Epithelial cell of prostate (primary cell): ENCODE data around the gene NTMT1.
A peak's percentile ranks its signal among the peaks of the same experiment; 100 is the strongest.
"Not testable (repeated sequence)": the region's sequence is repeated elsewhere in the genome, so short reads cannot be mapped to it uniquely, and the experiment has no call there.

Experiments
- DNase-seq: peaks from one replicate; pipeline ENCODE4 v3.0.0-alpha.2; 2011; ENCODE audit warnings: low read depth, low spot score
- H3K27ac ChIP-seq: fragments of 450-650 bp; 2 replicates; pipeline ENCODE4 v1.5.1; 2017; ENCODE audit warnings: mild to moderate bottlenecking

The NTMT1 gene

DNA sequence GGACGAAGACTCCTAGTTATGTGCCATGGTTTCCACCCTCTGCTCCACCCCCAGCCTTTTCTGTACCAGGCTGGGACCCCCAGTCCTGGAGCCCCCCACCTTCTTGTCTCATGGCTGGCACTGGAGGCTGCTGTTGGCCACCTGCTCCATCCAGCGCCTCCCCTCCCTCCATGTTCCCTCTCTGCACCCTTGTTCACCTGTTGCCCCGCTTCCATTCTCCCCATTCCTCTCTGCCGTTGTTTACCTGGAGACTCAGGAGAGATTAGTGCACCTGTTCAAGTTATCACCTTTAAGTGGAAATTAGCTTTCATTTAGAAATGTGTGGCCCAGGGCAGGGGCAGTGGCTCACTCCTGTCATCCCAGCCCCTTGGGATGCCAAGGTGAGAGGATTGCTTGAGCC is 7.2 kb downstream of the NTMT1 start:
- DNase-seq, result no peak
- no peak overlapping the region for H3K27ac ChIP-seq

DNA sequence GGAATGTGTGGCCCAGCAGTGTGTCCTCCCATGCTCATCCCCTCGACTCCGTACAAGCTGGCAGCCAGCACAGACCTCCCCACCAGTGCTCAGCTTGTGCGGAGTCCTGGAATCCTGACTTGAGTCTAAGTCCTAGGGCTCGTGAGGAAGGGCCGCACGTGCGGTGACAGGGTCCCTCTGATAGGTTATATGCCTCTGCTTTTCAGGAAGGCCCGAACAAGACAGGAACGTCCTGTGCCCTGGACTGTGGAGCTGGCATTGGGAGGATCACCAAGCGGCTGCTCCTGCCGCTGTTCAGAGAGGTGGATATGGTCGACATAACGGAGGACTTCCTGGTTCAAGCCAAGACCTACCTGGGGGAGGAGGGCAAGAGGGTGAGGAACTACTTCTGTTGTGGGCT is 7.9 kb downstream of the NTMT1 start:
- H3K27ac ChIP-seq, result no peak overlapping the region
- no peak for DNase-seq

DNA sequence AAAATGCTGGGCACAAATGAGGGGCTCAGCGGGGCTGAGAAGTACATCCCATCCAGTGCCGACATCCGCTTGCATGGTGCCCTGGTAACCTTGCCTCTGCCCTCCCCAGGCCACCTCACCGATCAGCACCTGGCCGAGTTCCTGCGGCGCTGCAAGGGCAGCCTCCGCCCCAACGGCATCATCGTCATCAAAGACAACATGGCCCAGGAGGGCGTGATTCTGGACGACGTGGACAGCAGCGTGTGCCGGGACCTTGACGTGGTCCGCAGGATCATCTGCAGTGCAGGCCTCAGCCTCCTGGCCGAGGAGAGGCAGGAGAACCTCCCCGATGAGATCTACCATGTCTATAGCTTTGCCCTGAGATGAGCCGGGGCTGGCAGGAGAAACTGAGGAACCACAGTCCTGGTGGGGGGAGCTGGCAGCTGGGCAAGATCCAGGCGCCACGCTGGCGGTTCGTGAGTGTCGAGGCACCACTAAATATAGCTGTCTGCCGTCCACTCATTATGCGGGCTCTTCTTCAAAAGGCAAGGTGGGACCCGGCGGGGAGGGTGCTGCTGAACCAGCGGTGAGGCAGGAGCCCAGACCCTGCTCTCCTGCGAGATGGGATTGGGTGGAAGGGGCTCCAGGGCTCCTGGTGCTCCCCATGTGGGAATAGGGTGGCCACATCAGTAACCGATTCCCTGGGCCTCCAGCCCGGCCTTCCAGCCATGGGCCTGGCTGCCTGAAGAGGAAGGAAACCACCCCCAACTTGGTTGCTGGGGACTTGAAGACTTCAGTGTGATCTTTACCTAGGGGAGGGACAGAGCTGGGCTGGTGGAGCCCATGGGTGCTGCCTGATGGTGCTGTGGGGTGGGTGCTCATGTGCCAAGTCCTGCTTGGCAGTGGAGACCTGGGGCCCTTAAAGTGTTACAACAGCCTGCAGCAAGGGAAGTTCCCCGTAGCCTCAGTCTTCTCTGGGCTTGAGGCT is 9.4 kb downstream of the NTMT1 start:
- no peak for DNase-seq
- H3K27ac ChIP-seq, result no peak overlapping the region

DNA sequence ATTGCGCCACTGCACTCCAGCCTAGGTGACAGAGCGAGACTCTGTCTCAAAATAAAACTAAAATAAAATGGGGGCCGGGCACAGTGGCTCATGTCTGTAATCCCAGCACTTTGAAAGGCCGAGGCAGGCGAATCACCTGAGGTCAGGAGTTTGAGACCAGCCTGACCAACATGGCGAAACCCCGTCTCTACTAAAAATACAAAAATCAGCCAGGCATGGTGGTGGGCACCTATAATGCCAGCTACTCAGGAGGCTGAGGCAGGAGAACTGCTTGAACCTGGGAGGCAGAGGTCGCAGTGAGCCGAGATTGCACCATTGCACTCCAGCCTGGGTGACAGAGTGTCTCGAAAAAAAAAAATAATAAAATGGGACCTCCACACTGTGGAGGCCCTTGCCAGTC is 10.4 kb downstream of the NTMT1 start:
- not testable (repeated sequence) for H3K27ac ChIP-seq, DNase-seq

DNA sequence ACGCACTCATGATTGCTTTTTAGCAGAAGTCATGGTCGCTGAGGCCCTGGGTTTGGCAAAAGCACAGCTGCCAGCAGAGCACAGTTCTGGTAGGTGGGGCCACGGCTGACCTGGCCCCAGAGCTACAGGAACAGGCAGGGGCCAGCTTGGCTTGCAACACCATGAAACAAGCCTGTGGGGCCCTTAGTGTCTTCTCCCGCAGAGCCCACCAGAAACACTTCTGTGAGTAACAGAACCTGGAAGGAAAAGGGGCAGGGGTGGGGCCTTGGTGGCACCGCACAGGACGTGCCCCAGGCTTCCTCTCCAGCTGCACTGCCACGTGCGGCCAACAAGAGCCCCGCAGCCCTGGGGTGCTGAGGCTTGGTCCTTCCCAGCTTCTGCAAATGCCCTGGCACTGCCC is 11.1 kb downstream of the NTMT1 start:
- H3K27ac ChIP-seq, result no peak overlapping the region
- no peak for DNase-seq

DNA sequence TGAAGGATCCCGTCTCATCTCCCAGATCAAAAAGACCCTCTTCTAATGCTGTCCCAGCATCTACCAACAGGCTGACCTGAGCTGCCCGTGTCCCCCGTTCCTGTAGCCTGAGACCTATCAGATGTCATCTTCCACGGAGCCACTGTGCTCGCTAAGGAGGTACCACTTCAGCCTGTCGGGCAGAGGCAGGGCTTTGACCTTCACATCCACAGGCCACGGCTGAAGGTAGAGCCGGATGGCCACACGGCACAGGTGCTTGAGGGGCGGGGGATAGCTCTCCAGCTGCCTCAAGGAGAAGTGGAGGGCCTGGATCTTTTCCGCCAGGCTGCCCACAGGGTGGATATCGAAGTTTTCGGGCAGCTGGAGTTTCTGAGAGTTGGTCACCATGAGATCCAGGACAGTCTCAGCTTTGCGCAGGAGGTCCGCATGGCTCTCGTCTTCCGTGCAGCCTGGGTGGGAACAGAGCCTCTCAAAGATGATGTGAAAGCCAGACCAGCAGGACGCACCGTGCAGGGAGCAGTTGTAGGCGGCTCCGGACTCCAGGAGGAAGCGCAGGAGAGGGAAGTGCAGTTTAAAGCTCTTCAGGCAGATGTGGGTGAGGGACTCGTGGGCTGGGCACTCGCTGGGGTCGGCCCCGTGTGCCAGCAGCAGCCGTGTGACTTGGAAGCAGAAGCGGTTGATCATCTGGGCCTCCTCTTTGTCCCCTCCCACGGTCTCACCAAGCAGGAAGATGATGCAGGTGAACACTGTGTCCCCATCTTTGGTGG is 11.9 kb downstream of the NTMT1 start:
- DNase-seq, result no peak
- no peak overlapping the region for H3K27ac ChIP-seq

DNA sequence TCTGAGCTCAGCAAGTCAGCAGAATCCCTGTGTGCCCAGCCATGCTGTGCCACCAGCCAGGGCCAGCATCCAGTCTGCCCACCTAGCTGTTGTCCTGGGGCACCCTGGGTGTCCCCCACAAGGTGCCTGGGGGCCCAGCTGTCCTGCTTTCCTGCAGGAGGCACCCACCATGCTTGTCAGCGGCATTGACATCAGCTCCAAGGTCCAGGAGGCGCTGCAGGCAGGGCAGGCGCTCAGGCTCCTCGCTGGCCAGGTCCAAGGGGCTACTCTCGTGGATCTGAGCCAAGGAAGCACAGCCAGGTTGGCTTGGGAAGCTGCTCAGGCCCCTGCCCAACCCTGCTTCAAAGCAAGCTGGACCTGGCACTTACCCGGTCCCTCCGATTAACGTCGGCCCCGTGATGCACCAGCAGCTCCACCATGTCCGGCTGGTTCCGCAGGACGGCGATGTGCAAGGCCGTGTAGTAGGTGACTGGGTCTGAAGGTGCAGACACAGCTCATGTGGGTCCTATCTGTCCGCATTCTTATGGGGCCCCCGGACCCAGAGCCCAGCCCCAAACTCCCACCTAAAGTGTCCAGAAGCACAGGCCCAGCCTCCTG is 13.2 kb downstream of the NTMT1 start:
- no peak overlapping the region for H3K27ac ChIP-seq
- DNase-seq, result no peak

DNA sequence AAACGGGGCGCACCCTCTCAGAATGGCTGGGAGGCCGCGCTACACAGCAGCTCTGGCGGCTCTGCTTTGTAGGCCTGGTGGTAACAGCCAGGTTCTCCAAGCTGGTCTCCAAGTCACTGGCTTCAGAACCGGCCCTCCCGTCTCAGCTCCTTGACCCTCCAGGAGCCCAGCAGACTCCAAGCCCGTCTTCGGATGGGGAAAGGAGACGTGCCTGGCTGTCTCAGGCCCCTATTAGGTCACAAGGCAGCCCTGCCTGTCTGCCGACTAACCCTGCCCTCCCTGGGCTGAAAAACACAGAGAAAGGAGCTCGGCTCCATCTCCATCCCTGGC is 13.8 kb downstream of the NTMT1 start:
- H3K27ac ChIP-seq, result no peak overlapping the region
- no peak for DNase-seq

DNA sequence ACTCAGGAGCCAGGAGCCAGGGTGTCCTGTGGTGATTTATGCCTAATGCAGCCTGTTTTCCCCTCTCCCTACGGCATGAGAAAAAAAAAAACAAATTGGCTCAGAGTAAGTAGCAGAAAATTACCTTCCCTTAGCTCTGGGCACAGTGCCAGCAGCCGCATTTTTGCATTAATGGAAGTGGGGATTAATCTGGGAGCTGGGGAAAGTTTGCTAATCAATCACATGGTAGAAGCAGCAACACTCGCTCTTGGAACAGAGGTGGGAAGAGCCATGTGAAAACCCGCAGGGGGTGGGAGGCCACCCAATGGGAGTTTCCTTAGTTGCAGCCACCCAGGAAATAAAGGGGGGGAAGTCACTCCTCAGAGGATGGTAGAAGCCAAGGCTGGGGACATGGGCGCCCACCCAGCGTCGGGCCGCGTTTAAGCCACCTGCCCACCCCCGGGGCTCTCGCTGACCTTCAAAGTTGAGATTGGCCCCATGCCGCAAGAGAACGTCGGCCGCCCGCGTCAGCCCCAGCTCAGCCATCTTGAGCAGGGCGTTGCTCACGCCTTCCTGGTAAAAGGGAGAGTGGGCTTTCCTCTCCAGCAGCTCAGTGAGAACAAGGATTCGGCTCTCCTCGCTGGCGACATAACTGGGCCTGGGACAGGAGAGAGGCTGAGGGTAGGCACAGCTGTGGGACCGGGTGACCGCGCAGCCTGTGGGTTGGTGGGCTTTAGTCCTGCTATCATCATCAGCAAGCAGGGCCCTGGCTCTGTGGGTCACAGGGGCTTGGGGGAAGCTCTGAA is 14.3 kb downstream of the NTMT1 start:
- no peak overlapping the region for H3K27ac ChIP-seq
- no peak for DNase-seq

DNA sequence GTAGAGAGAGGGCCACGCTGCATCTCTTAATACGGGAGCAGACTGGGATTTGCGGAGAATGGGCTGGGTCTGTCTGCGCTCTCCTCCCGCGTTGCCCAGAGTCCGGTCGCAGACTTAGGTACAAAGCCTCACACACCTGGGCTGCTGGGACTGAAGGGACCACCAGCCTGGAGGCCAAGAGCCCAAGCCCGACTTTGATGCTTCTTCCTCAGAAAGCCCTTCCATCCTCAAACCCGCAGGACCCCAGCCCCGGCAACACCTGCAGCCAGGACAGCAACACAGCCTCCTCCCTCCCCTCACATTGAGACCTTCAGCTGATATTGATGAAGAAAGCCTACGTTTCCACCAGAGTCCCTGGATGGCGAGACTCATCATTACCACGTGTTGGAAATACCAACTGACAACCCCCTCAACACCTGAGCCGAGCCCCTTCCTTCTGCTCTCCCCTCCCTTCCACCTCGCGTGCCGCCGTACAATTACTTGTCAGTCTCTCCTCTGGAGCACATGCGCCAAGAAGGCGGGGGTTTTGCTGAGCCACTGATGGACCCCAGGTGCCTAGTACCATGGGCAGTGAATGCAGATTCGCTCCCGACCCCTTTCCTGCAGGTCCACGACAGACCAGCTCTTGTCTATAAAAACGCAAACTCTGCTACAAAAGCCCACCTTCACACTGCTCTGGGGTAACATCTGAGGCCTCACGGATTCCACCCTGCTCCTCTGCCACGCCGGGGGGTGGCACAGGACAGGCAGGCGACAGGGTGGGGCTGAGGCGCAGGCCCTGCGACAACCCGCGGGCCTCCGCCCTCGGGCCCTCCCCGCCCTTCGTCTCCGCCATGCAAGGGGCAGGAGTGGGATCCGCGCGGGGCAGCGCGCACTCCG is 15.1 kb downstream of the NTMT1 start:
- DNase-seq, result no peak
- peak overlapping the region; percentile 49 for H3K27ac ChIP-seq

DNA sequence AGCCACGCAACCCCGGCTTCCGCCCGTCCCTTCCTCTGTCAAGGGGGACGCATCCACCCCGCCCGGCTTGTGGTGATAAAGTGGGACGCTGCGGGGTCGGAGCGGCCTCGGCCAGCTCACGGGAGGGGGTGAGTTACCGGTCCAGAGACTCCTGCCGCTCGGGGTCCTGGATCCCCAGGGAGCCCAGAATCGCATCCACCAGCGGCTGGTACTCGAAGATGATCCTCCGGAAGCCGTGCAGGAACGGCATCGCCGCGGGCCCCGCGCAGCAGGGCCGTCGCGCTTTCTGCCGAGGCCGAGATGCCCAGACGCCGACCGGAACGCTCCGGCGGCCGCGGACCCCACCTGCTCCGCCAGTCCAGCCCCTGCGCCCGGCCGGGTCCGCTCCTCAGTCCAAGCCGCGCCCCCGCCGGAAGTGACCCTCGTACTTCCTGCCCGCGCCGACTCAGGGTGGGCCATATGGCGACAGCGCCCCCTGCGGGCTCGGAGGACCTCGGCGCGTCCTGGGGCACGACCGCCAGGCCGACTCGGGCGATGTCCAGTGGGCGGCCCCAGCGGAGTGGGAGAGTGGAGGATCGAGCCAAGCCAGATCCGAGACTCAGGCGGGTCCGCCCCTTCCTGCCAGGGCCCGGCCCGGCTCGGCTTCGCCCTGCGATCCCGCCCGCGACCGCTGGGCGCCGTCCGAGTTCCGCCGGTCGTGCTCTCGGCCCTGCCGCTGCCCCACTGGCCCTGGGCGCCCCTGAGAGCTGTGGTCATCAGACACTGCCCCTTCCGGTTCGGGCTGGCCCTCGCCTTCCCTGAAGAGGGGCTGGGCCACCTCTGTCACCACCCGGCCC is 16.0 kb downstream of the NTMT1 start, which contains the start of gene ASB6:
TSS of gene ASB6 (minus strand) at position 402 of the 836 bp plus-strand sequence. CDS start at position 250, 152 bp downstream.
- peak; percentile 55 for DNase-seq
- peak within 1 kb of the TSS; percentile 49 for H3K27ac ChIP-seq

DNA sequence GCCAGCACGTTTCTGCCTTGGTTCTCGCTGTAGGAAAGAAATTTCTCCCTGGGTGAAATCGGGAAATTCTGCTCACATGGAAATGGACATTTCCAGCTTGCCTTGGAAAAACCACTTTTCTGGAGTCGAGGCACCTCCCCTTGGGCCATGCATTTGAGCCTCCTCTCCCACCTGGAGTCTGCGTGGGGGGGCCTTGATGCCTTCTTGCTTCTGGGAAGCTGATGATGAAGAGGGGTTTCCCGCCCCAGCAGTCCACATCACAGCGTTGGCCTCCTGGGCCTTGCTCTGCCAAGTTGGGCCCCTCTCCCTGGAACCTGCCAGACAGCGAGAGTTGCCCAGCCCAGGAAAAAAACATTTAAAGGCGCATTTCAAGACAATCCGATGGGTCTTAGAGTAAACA is 17.7 kb downstream of the NTMT1 start:
- no peak overlapping the region for H3K27ac ChIP-seq
- no peak for DNase-seq

DNA sequence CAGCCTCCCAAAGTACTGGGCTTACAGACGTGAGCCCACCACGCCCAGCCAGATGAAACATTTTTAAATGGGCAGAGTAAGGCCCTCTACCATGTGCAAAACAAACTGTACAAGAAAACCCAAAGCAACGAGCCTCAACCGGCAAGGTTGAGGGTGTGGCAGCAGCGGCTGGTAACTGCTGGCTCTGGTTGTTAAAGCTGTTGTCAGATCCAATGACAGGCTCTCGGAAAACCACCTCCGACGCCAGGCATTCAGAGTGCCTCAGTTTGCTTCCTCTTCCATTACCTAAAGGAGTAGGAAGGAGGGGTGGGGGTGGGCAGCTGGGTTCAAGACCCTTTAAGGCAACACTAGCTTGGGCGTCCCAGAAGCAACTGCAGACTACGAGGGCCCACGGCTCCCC is 18.4 kb downstream of the NTMT1 start:
- DNase-seq, result no peak
- H3K27ac ChIP-seq, result no peak overlapping the region

DNA sequence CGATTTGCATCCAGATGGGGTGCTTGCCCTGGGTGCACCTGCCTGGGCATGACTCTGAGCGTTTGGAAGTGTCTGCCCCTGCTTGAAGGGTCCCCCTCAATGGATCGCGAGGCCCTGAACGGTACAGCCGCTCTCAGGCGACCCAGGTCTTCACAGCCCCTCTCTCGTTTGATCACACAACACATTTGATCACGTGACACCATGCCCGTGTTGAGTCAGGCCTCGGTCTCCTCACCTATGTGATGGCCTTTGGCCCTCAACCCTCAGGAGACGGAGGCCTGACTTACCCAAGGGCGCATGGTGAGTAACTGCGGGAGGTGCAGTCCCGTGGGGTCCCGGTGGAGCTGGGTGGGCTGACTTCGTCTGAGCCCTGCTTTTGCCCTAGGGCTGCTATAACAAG is 18.9 kb downstream of the NTMT1 start:
- H3K27ac ChIP-seq, result no peak overlapping the region
- DNase-seq, result no peak

DNA sequence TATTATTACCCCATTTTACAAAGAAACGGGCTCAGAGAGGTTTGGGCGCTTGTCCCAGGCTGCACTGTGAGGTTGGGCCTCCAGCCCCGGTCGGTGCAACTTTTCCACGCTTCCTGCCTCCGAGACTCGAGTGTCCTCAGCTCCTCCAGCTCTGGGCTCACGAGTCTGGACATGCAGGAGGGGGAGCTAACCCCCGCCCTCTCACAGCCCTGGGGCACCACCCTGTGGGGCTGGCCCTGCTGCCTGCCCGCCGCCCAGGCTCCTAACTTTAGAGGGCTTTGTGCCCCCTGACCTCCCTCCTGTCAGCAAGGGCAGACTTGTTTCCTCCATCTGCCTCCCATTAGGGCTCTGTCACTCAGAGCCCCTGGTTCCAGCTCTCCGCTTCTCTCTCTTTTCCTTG is 20.3 kb downstream of the NTMT1 start:
- DNase-seq, result no peak

DNA sequence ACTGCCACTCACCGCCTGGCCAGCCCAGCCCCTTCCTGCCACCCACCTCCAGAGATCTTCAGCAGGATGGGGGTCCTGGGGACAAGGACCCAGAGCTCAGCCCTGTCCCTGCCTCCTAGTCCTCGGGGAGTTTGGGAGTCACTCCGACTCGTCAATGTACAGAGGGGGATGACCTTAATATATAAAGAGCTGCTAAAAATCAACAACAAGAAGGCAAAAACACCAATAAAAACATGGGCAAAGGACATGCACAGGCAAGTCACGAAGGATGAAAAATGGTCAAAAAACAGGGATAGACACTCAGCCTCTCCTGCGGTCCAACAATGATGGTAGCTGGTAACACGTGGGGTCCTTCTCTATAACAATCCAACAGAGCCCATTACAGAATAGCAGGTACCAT is 20.7 kb downstream of the NTMT1 start:
- no peak for DNase-seq
- no peak overlapping the region for H3K27ac ChIP-seq

More for the DNA sequence above, 20.3 kb downstream of the NTMT1 start:
- no peak overlapping the region for H3K27ac ChIP-seq

DNA sequence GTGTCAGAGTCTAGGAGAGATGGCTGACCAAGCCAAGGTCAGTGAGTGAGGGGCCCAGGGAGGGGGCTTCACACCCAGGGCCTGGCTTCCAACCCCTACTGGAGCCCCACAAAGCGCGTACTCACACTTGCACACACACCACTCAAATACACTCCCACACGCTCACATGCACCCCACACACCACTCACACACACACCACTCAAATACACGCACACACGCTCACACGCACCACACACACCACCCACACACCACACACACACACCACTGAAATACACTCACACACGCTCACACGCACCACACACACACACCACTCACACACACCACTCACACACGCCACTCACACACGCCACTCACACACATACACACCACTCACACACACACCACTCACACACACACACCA is 21.7 kb downstream of the NTMT1 start:
- no peak for DNase-seq
- no peak overlapping the region for H3K27ac ChIP-seq

DNA sequence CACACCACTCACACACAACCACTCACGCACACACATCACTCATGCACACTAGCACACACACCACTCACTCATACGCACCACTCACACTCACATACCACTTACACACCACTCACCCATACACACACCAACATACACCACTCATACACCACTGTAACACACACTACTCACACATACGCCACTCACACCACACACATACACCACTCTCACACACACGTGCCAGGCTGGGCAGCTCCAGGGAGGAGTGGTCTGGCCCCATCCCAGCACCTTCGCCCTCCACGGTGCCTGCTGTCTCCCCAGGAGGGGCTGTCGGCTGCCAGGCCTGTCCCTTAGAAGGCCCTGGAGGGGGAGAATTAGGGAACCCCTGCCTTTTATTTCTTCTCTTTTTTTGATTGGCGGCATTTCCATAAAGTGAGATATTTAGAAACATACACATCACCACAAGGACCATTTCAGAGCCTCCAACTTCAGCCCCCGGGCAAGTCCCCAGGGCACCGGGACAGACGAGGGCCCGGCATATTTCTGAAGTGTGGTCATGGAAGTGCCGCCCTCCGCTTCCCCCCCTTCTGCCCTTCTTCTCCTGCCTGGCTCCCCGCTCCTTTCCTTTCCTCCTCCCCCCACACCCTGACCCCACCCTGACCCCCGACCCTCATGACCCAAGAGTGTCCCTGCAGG is 22.3 kb downstream of the NTMT1 start:
- no peak overlapping the region for H3K27ac ChIP-seq
- DNase-seq, result no peak
